ENCODE data around the gene CARD10. TPM values are rescaled to one million over a fixed set of nuclear protein-coding genes. Genes with fewer than 3 reads are reported as not detected.
A peak's percentile ranks its signal among the peaks of the same experiment; 100 is the strongest.

Gene CARD10
- total and polyA plus RNA-seq, 2 of the 13 experiments (the other 11 are each of a cell fraction or from before 2014, with no cell fraction given) = 35.2 to 55.8 TPM

DNA sequence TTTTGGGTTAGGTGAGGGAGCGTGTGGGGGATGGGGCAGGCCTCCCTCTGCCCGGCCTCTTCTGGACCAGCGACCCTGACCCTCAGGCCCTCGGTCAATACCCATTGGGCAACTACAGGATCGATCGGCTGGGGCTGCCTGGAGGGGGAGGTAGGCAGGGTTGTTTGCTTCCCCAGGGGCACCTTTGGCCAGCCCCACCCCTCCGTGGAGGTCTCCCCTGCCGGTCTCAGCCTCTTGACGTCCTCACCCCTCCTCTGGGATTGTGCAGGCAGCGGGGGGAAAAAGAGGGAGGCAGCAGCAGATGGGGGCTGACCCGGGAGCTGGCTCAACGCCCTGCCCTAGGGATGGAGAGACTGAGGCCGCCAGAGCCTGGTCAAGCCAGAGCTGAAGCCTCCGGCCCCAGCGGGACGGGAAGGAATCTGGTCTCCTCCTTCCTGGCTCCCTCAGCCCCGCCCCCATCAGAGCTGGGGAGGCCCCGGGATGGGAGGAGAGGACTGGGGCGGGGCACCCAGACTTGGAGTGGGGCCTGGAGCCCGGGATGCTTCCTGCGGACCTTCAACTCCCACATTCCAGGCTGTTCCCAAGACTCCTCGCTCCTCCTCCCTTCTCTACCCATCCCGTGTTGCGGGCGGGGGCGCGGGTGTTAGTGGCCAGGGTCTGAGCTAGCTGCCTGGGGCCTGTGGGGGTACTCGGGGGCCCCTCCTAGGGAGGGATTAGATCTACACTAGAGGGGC, 26.7 kb upstream of the CARD10 start (continued):
- TF ChIP-seq SOX13 (IDR thresholded peaks at IDR 0.05) (peak; percentile 88), SOX13 (CRISPR knock-in tag; conservative IDR thresholded peaks at IDR 0.05 in 1 of 2, IDR thresholded peaks at IDR 0.05 in 1 of 2) (peak in 1 of 2 experiments; percentile 89; a peak in 2 of 4 replicates), NR2F2 (IDR thresholded peaks at IDR 0.05; ENCODE audit: borderline replicate concordance, low read depth) (peak; percentile 99), ISL2 (CRISPR knock-in tag; IDR thresholded peaks at IDR 0.05) (peak; percentile 88), MYNN (CRISPR knock-in tag; IDR thresholded peaks at IDR 0.05; ENCODE audit: low read depth) (no peak), ZNF670 (CRISPR knock-in tag; IDR thresholded peaks at IDR 0.05; ENCODE audit: borderline replicate concordance) (peak; percentile 99), PRPF4 (IDR thresholded peaks at IDR 0.05; ENCODE audit: low read depth, low read length, poor library complexity, severe bottlenecking) (peak; percentile 57), POLR2AphosphoS5 (IDR thresholded peaks at IDR 0.05; ENCODE audit: low read depth, low read length) (peak; percentile 36; the same call in 1 of the 2 replicates), CBX5 (CRISPR knock-in tag; IDR thresholded peaks at IDR 0.05; ENCODE audit: borderline replicate concordance) (peak; percentile 91; the same call in 1 of the 2 replicates), KDM5A (IDR thresholded peaks at IDR 0.05; ENCODE audit: borderline replicate concordance, low read length) (no peak), NR1H2 (CRISPR knock-in tag; IDR thresholded peaks at IDR 0.05; ENCODE audit: borderline replicate concordance, low read depth) (peak; percentile 96; the same call in 1 of the 2 replicates), ZBTB8A (CRISPR knock-in tag; IDR thresholded peaks at IDR 0.05; ENCODE audit: borderline replicate concordance, low read depth) (no peak), ZNF180 (CRISPR knock-in tag; IDR thresholded peaks at IDR 0.05; ENCODE audit: borderline replicate concordance, low read depth) (no peak), ZSCAN25 (CRISPR knock-in tag; IDR thresholded peaks at IDR 0.05) (peak; percentile 100), GLI4 (CRISPR knock-in tag; IDR thresholded peaks at IDR 0.05; ENCODE audit: borderline replicate concordance) (no peak), SMYD3 (CRISPR knock-in tag; IDR thresholded peaks at IDR 0.05) (no peak), ZFP41 (CRISPR knock-in tag; IDR thresholded peaks at IDR 0.05; ENCODE audit: borderline replicate concordance) (0 out of 2 replicates have a peak, but pooled peaks have one; percentile 79), HNRNPLL (IDR thresholded peaks at IDR 0.05; ENCODE audit: low read depth, low read length, poor library complexity, severe bottlenecking) (no peak), MAZ (IDR thresholded peaks at IDR 0.05; ENCODE audit: borderline replicate concordance, low read depth, low read length) (peak; percentile 84; the same call in 1 of the 2 replicates), MAZ (CRISPR knock-in tag; IDR thresholded peaks at IDR 0.05; ENCODE audit: low read depth) (peak; percentile 100), MED13 (CRISPR knock-in tag; IDR thresholded peaks at IDR 0.05) (peak; percentile 98)
- TF ChIP-seq, protein P1, sequence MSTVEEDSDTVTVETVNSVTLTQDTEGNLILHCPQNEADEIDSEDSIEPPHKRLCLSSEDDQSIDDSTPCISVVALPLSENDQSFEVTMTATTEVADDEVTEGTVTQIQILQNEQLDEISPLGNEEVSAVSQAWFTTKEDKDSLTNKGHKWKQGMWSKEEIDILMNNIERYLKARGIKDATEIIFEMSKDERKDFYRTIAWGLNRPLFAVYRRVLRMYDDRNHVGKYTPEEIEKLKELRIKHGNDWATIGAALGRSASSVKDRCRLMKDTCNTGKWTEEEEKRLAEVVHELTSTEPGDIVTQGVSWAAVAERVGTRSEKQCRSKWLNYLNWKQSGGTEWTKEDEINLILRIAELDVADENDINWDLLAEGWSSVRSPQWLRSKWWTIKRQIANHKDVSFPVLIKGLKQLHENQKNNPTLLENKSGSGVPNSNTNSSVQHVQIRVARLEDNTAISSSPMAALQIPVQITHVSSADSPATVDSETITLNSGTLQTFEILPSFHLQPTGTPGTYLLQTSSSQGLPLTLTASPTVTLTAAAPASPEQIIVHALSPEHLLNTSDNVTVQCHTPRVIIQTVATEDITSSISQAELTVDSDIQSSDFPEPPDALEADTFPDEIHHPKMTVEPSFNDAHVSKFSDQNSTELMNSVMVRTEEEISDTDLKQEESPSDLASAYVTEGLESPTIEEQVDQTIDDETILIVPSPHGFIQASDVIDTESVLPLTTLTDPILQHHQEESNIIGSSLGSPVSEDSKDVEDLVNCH (CRISPR knock-in tag; IDR thresholded peaks at IDR 0.05) = no peak
- TF ChIP-seq, protein P2, sequence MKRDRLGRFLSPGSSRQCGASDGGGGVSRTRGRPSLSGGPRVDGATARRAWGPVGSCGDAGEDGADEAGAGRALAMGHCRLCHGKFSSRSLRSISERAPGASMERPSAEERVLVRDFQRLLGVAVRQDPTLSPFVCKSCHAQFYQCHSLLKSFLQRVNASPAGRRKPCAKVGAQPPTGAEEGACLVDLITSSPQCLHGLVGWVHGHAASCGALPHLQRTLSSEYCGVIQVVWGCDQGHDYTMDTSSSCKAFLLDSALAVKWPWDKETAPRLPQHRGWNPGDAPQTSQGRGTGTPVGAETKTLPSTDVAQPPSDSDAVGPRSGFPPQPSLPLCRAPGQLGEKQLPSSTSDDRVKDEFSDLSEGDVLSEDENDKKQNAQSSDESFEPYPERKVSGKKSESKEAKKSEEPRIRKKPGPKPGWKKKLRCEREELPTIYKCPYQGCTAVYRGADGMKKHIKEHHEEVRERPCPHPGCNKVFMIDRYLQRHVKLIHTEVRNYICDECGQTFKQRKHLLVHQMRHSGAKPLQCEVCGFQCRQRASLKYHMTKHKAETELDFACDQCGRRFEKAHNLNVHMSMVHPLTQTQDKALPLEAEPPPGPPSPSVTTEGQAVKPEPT (CRISPR knock-in tag; IDR thresholded peaks at IDR 0.05; ENCODE audit: low read depth) = peak; percentile 86; the same call in 1 of the 2 replicates
- TF ChIP-seq, protein P3, sequence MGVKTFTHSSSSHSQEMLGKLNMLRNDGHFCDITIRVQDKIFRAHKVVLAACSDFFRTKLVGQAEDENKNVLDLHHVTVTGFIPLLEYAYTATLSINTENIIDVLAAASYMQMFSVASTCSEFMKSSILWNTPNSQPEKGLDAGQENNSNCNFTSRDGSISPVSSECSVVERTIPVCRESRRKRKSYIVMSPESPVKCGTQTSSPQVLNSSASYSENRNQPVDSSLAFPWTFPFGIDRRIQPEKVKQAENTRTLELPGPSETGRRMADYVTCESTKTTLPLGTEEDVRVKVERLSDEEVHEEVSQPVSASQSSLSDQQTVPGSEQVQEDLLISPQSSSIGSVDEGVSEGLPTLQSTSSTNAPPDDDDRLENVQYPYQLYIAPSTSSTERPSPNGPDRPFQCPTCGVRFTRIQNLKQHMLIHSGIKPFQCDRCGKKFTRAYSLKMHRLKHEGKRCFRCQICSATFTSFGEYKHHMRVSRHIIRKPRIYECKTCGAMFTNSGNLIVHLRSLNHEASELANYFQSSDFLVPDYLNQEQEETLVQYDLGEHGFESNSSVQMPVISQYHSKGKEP (CRISPR knock-in tag; IDR thresholded peaks at IDR 0.05) = no peak

All from HepG2 (cell line).